Left kidney (tissue), 2 donors: Measurements from ENCODE around the gene IVD. TPM values are rescaled to one million over a fixed set of nuclear protein-coding genes. Genes with fewer than 3 reads are reported as not detected.
A peak's percentile ranks its signal among the peaks of the same experiment; 100 is the strongest.

Experiments
- DNase-seq: peaks from one replicate; pipeline ENCODE4 v3.0.0-alpha.2; 2013
- polyA plus RNA-seq: library from polyadenylated mRNA; unstranded; fragments of 120-200 nt; gene quantifications from one replicate; pipeline ENCODE4 v1.2.1, GENCODE V29; 2013; ENCODE audit not compliant: insufficient read length

IVD gene
- polyA plus RNA-seq, 1 donor, result 103 TPM

- no peak for DNase-seq
Observed at GRCh38 chr15:40369971-40370370, 35.6 kb upstream of the IVD start.

- no peak for DNase-seq
Observed at GRCh38 chr15:40372981-40373380, 32.6 kb upstream of the IVD start.

GRCh38 chr15:40377606-40378005, 28.0 kb upstream of the IVD start:
- DNase-seq, result no peak

DNA sequence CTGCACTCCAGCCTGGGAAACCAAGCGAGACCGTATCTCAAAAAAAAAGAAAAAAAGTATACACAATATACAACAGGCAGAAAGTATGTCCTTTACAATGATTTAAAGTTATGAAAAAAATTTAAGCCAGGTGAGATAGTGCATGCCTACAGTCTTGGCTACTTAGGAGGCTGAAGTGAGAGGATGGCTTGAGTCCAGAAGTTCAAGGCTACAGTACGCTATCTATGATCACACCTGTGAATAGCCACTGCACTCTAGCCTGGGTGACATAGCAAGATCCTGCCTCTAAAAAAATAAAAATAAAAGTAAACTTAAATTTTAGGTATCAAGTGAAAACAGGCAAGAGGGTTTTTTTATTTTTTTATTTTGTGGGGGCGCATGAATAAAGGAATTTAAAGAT, 26.2 kb upstream of the IVD start:
- no peak for DNase-seq

DNA sequence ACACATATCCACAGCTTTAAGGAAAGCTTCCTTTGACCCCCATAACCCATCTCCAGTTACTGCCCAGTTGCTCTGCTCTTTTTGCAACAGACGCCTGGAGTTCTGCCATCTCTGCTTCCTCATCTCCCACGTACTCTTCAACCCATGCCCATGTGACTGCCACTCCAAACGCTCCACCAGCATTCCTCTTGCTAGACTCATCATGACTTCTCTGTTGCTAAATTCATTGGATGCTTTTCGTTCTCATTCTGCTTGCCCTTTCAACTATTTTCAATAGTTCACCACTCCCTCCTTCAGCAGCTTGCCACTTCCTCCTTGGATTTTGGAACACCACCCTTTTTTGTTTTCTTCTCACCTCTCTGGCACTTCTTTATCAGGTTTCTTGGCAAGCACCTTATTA, 25.7 kb upstream of the IVD start:
- DNase-seq, result no peak

- no peak for DNase-seq
Observed at GRCh38 chr15:40380636-40381035, 25.0 kb upstream of the IVD start.

- DNase-seq, result no peak
Observed at GRCh38 chr15:40381818-40382529, 23.6 kb upstream of the IVD start.

DNA sequence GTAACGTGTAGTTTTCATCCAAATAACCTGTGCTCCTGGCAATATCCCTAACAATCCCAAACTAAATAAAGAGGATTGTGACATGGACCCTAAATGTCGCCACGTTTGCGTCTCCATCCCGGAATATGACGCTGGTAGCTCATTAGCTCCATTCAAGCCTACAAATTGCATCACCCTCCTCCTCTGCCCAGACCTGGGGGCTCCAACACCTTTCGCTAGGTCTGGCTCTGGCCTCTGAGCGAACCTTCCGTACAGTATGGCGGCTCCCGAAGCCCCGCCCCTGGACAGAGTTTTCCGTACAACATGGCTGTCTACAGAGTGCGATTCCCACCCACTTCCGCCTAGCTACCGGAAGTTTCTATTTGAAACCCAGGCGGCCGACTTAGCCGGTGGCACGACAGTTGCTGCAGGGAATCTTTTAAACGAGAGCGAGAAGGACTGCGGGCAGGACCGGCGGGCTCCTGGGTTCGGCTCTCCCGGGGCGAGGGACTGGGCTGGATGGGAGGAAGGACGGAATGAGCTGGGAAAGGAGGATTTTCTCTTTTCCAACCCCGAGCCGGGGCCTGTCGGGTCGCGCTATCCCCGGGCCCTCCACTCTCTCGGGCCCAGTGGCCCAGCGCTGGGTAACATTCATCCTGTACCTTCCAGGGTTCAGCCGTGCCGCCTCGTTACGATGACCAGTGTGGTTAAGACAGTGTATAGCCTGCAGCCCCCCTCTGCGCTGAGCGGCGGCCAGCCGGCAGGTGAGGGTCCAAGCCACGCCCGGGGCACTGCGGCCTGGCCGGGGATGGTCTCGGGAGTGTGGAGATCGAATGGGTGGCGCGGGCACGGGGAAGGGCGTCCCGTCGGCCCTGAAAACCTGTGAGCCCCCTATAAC, 22.8 kb upstream of the IVD start, which contains the start of gene KNSTRN:
Gene KNSTRN, plus strand, starts transcription at position 142 of the 877 bp plus-strand sequence. Its CDS starts 115 bp downstream, at position 257.
- peak; percentile 92 for DNase-seq

DNA sequence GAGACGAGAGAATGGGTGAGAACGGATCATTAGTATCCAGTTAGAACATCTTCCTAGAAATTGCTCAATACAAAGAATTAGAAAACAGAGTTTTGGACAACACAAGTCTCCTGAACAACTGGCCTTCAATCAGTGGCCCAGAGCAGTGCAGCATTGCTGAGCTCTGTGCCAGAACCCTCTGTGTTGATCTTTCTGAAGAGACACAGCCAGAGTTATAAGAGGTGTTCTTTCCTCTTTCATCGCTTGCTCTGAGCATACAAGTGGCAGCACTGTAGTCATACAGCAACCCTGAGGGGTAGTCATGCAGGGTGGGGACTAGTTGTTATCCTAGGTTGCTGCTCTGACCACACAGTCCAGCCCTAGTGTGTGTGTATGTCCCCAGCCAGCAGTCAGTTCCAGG, 19.1 kb upstream of the IVD start:
- no peak for DNase-seq

- no peak for DNase-seq
Observed at GRCh38 chr15:40388941-40389823, 16.4 kb upstream of the IVD start.

GRCh38 chr15:40389824-40390595, 15.6 kb upstream of the IVD start:
- no peak for DNase-seq

GRCh38 chr15:40392986-40393948, 12.3 kb upstream of the IVD start:
- DNase-seq, result no peak

DNA sequence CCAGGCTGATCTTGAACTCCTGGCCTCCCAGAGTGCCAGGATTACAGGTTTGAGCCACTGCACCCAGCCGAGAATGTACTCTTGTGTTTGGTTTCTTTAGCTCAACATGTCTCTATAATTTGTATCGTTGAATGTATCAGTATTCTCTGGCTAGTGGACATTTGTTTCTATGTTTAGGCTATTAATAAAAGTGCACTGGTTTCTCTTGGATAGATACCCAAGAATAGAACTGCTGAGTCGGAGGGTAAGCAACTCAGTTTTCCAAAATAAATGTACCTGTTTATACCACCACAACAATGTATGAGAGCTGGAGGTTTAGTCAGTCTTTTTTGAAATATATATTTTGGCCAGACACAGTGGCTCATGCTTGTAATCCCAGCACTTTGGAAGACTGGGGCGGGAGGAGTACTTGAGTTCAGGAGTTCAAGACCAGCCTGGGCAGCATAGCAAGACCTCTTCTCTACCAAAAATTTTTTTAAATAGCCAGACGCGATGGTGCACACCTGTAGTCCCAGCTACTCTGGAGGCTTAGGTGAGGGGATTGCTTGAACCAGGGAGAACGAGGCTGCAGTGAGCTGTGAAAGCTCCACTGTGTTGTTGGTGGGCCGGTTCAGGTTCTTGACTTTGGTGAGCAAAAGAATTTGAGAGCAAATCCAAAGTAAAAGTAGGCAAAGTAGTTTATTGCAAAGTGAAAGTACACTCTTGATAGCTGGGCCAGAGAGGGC, 7.7 kb upstream of the IVD start:
- no peak for DNase-seq

DNA sequence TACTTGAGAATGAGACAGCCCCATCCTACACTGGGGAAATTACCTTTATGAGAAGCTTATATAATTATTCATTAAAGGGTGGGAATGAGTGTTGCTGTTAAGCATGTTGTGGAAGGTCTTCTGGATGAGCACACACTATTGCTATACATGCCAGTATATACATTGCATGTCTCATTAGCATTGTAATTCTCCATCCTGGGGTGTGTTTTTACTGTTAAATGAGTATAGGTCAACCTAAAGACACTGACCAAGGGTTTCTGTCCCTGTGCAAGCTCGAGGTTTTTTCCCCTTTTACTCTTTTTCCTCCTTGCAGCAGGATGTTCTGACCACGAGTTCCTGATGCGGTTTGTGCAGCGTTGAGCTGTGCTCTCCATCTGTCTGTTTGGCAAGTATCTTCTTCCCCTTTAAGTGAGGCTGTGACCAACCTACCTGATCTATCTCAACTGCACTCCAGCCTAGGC, 7.2 kb upstream of the IVD start:
- DNase-seq, result no peak

GRCh38 chr15:40399370-40399769, 6.2 kb upstream of the IVD start:
- DNase-seq, result no peak

GRCh38 chr15:40407330-40407990, 1.9 kb downstream of the IVD start:
- DNase-seq, result no peak

DNA sequence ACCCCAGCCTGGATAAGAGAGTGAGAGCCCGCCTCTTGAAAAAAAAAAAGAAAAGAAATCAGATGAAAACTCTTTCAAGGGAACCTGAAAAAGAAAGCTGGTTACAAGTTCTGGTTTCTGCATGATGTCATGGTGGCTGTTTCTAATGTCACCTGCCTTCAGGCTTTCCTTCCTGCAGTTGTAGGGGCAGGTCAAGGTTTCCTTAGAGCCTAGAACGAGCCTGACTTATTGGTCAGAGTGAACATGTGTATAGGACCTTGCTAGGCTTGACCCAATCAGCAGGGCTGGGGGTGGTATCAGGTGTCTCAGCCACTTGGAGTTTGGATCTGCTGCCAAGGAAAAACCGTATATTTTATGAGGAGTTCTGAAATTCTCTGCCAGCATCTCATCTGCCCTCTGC, 3.8 kb downstream of the IVD start:
- DNase-seq, result no peak

GRCh38 chr15:40410476-40410875, 4.9 kb downstream of the IVD start:
- DNase-seq, result no peak
